MM.1S (cell line): ENCODE data around the gene SH3PXD2B.

ENCODE experiments used
- EZH2 ChIP-seq: fragments of 300-600 bp; sonication (generic); optimal IDR thresholded peaks from 2 replicates; pipeline ENCODE3; 2017; ENCODE audit warnings: low read depth, mild to moderate bottlenecking, antibody characterized with exemption, low read length, mixed read lengths
- EZH2phosphoT487 ChIP-seq: fragments of 300-600 bp; sonication (generic); IDR thresholded peaks from 2 replicates; pipeline ENCODE4 v1.6.1; 2018; ENCODE audit warnings: antibody characterized with exemption, low read length
- TF ChIP-seq, protein P1 (sequence below): fragments of 300-600 bp; sonication (generic); IDR thresholded peaks from 2 replicates; pipeline ENCODE4 v1.5.1; 2016; ENCODE audit warnings: antibody characterized with exemption, low read length, mixed read lengths

DNA sequence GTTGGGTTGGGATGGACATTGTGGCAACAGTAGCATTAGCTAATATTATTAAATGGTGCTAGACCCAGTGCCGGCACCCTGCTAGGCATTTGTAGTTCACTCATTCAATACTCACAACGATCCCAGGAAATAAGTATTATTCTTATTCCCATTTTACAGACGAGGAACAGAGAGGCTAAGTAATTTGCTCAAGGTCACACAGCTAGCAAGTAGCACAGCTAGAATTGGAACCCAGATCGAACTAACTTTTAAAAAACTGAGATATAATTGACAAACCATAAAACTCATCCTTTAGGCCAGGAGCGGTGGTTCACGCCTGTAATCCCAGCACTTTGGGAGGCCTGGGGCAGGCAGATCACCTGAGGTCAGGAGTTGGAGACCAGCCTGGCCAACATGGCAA lies 79.5 kb downstream of the SH3PXD2B start:
- TF ChIP-seq, protein P1, sequence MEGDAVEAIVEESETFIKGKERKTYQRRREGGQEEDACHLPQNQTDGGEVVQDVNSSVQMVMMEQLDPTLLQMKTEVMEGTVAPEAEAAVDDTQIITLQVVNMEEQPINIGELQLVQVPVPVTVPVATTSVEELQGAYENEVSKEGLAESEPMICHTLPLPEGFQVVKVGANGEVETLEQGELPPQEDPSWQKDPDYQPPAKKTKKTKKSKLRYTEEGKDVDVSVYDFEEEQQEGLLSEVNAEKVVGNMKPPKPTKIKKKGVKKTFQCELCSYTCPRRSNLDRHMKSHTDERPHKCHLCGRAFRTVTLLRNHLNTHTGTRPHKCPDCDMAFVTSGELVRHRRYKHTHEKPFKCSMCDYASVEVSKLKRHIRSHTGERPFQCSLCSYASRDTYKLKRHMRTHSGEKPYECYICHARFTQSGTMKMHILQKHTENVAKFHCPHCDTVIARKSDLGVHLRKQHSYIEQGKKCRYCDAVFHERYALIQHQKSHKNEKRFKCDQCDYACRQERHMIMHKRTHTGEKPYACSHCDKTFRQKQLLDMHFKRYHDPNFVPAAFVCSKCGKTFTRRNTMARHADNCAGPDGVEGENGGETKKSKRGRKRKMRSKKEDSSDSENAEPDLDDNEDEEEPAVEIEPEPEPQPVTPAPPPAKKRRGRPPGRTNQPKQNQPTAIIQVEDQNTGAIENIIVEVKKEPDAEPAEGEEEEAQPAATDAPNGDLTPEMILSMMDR, result no peak
- TF ChIP-seq EZH2, result no peak
- no peak for TF ChIP-seq EZH2phosphoT487
